ENCODE data around the gene FRAT1. TPM values are rescaled to one million over a fixed set of nuclear protein-coding genes. Genes with fewer than 3 reads are reported as not detected.

The FRAT1 gene
- total and polyA plus RNA-seq, 2 donors (not counting 3 experiments of a cell fraction or from before 2014, with no cell fraction given), result 2.2 to 3.2 TPM

DNA sequence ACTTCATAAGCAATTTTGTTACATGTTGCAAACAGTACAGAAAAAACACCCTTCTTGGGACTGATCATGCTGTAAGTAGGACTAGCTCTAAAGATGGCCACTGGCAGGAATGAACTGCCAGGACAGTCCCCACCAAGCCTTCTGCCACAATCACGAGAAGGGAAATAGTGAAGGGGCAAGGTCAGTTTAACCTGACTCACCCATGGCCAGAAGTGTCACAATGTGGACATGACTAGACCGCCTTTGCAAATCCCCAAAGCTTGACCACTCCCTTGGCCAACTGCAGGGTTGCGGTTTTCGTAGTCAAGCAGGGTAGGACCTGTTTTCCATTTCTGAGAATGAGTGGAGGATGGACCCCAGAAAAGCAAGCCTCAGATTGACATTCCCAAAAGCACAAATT, 34.9 kb downstream of the FRAT1 start:
- Histone ChIP-seq H3K79me2 (ENCODE audit: control insufficient read depth, insufficient read depth, low read length) (no peaks in the 10 kb centered on the region), H3K4me2 (ENCODE audit: insufficient read depth, low read length) (no peak overlapping the region), H3K9me3 (replicated peaks; ENCODE audit: control insufficient read depth, insufficient read depth, low read length) (no peaks in the 10 kb centered on the region), H3K4me1 (ENCODE audit: control insufficient read depth, extremely low read depth, insufficient read depth, low read length) (peaks cover 13% of the 10 kb centered on the region), H4K20me1 (replicated peaks; ENCODE audit: control insufficient read depth, extremely low read depth, insufficient read depth, low read length) (no peaks in the 10 kb centered on the region), H3K27ac (ENCODE audit: insufficient read depth, low read depth, low read length) (no peak overlapping the region), H3K9me1 (replicated peaks; ENCODE audit: control insufficient read depth, extremely low read depth, insufficient read depth, low read length) (no peaks in the 10 kb centered on the region), H3K36me3 (ENCODE audit: control insufficient read depth in 2 of 2, extremely low read depth in 1 of 2, insufficient read depth in 2 of 2, low read length in 2 of 2) (peaks cover 0 to 2% of the 10 kb centered on the region in 2 experiments), H3K27me3 (ENCODE audit: control insufficient read depth in 2 of 2, insufficient read depth in 2 of 2, low read length in 2 of 2) (no peaks in the 10 kb centered on the region), H3K9ac (replicated peaks; ENCODE audit: extremely low read depth, insufficient read depth, low read length) (no peak overlapping the region), H3K4me3 (replicated peaks in 1 of 3; ENCODE audit: insufficient read depth in 1 of 3, low read depth in 1 of 3, low read length in 3 of 3) (no peak overlapping the region), H2AFZ (ENCODE audit: low read depth, low read length) (no peak overlapping the region)
- dilution Hi-C loops (cut with MboI; ENCODE audit: extremely low pct_ligation_motif_present, low sequenced_read_pairs), result no loop called here
- ChIA-PET CTCF (interaction anchor here (0.6 to 5.9 kb wide), 3 partner anchors 75 to 281 kb away, joined by 3 to 79 read pairs (median 43); no protein-coding TSS in a partner anchor), POLR2A (no interaction called here)
- no peak for TF ChIP-seq FOS (IDR thresholded peaks at IDR 0.05; ENCODE audit: borderline replicate concordance, insufficient read depth, low read length)
- TF ChIP-seq MYC (IDR thresholded peaks at IDR 0.05; ENCODE audit: low read depth, low read length), result no peak
- TF ChIP-seq GATA2 (IDR thresholded peaks at IDR 0.05; ENCODE audit: insufficient read depth, insufficient read length, low read depth, low read length), result no peak
- TF ChIP-seq POLR2AphosphoS5 (IDR thresholded peaks at IDR 0.05; ENCODE audit: insufficient read depth, low read depth, low read length), result no peak
- BruUV-seq (replicated peaks), result no TSS peak
- intact Hi-C loops (cut with micrococcal nuclease), result loop anchor here (2.0 kb wide), 1 partner anchor 75 kb away; no protein-coding TSS in a partner anchor
- peak; percentile 21 for FAIRE-seq
- DNase-seq (ENCODE audit: low read depth, low spot score), result no peak

GRCh38 chr10:97355571-97355975, 36.5 kb downstream of the FRAT1 start:
- Histone ChIP-seq H3K9me1 (replicated peaks; ENCODE audit: control insufficient read depth, extremely low read depth, insufficient read depth, low read length) (no peaks in the 10 kb centered on the region), H3K79me2 (ENCODE audit: control insufficient read depth, insufficient read depth, low read length) (no peaks in the 10 kb centered on the region), H3K9ac (replicated peaks; ENCODE audit: extremely low read depth, insufficient read depth, low read length) (no peak overlapping the region), H2AFZ (ENCODE audit: low read depth, low read length) (peak overlapping the region; percentile 3), H4K20me1 (replicated peaks; ENCODE audit: control insufficient read depth, extremely low read depth, insufficient read depth, low read length) (no peaks in the 10 kb centered on the region), H3K36me3 (ENCODE audit: control insufficient read depth in 2 of 2, extremely low read depth in 1 of 2, insufficient read depth in 2 of 2, low read length in 2 of 2) (peaks cover 0 to 4% of the 10 kb centered on the region in 2 experiments), H3K4me3 (replicated peaks in 1 of 3; ENCODE audit: insufficient read depth in 1 of 3, low read depth in 1 of 3, low read length in 3 of 3) (no peak overlapping the region), H3K9me3 (replicated peaks; ENCODE audit: control insufficient read depth, insufficient read depth, low read length) (no peaks in the 10 kb centered on the region), H3K4me2 (ENCODE audit: insufficient read depth, low read length) (peak overlapping the region; percentile 2), H3K27me3 (ENCODE audit: control insufficient read depth in 2 of 2, insufficient read depth in 2 of 2, low read length in 2 of 2) (no peaks in the 10 kb centered on the region), H3K27ac (ENCODE audit: insufficient read depth, low read depth, low read length) (peak overlapping the region; percentile 36), H3K4me1 (ENCODE audit: control insufficient read depth, extremely low read depth, insufficient read depth, low read length) (peaks cover 13% of the 10 kb centered on the region)
- no TSS peak for BruUV-seq (replicated peaks)
- DNase-seq (ENCODE audit: low read depth, low spot score), result peak; percentile 80
- CTCF ChIA-PET, result interaction anchor here (0.7 to 5.9 kb wide), 14 partner anchors 10 to 317 kb away, joined by 3 to 79 read pairs (median 6); partner anchors contain the start of genes ARHGAP19 and RRP12
- dilution Hi-C loops (cut with MboI; ENCODE audit: extremely low pct_ligation_motif_present, low sequenced_read_pairs), result no loop called here
- intact Hi-C loops (cut with micrococcal nuclease), result loop anchor here (1.0 to 5.0 kb wide), 3 partner anchors 22 to 273 kb away; no protein-coding TSS in a partner anchor
- POLR2A ChIA-PET, result no interaction called here
- TF ChIP-seq POLR2A (IDR thresholded peaks at IDR 0.05; ENCODE audit: low read depth, low read length) (no peak), MYC (IDR thresholded peaks at IDR 0.05; ENCODE audit: low read depth, low read length) (no peak), JUN (IDR thresholded peaks at IDR 0.05; ENCODE audit: borderline replicate concordance, insufficient read depth, insufficient read length, low read depth) (no peak), GATA2 (IDR thresholded peaks at IDR 0.05; ENCODE audit: insufficient read depth, insufficient read length, low read depth, low read length) (peak; percentile 31), POLR2AphosphoS5 (IDR thresholded peaks at IDR 0.05; ENCODE audit: insufficient read depth, low read depth, low read length) (peak; percentile 50), FOS (IDR thresholded peaks at IDR 0.05; ENCODE audit: borderline replicate concordance, insufficient read depth, low read length) (no peak), EZH2 (IDR thresholded peaks at IDR 0.05; ENCODE audit: borderline replicate concordance, low read depth, low read length, severe bottlenecking) (no peak)
- TF ChIP-seq, protein P1, sequence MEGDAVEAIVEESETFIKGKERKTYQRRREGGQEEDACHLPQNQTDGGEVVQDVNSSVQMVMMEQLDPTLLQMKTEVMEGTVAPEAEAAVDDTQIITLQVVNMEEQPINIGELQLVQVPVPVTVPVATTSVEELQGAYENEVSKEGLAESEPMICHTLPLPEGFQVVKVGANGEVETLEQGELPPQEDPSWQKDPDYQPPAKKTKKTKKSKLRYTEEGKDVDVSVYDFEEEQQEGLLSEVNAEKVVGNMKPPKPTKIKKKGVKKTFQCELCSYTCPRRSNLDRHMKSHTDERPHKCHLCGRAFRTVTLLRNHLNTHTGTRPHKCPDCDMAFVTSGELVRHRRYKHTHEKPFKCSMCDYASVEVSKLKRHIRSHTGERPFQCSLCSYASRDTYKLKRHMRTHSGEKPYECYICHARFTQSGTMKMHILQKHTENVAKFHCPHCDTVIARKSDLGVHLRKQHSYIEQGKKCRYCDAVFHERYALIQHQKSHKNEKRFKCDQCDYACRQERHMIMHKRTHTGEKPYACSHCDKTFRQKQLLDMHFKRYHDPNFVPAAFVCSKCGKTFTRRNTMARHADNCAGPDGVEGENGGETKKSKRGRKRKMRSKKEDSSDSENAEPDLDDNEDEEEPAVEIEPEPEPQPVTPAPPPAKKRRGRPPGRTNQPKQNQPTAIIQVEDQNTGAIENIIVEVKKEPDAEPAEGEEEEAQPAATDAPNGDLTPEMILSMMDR (IDR thresholded peaks at IDR 0.05; ENCODE audit: extremely low read depth in 1 of 2, insufficient read depth in 1 of 2, low read depth in 1 of 2, low read length in 2 of 2), result peak; percentile 39 to 45
- TF ChIP-seq, protein P2, sequence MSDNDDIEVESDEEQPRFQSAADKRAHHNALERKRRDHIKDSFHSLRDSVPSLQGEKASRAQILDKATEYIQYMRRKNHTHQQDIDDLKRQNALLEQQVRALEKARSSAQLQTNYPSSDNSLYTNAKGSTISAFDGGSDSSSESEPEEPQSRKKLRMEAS (IDR thresholded peaks at IDR 0.05; ENCODE audit: insufficient read depth, insufficient read length), result peak; percentile 82
- FAIRE-seq, result peak; percentile 87

Data from endothelial cell of umbilical vein (primary cell).